GM19395 (cell line): ENCODE data around the gene TIGD1.
"Not testable (repeated sequence)": the region's sequence is repeated elsewhere in the genome, so short reads cannot be mapped to it uniquely, and the experiment has no call there.

Experiments used
- ATAC-seq: cut with Tn5 transposase; IDR thresholded peaks from one replicate; pipeline ENCODE4 v1.9.1; 2021; ENCODE audit warnings: mild to moderate bottlenecking, moderate library complexity; ENCODE audit not compliant: unreplicated experiment

The TIGD1 gene

DNA sequence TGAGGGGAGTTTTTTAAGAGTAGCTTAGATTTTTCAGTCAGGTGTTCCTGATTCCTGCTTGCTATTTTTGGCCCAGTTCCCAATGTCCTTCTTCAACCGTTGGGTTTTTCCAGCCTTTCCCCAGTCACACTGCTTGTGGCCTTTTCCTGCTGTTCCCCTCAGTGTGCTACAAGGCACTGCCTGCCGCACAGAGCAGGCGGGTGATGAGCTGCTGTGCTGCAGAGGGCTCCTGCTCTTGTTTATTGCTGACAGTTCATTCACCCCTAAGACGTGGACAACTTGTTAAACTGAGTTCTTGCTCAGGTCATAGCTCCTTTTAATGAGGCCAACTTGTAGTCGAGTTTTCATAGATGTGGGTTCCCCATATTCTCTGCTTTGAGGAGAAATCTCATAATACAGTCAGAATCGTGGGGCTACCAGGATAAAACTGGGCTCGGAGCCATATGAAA lies 20.7 kb upstream of the TIGD1 start:
- no peak for ATAC-seq

DNA sequence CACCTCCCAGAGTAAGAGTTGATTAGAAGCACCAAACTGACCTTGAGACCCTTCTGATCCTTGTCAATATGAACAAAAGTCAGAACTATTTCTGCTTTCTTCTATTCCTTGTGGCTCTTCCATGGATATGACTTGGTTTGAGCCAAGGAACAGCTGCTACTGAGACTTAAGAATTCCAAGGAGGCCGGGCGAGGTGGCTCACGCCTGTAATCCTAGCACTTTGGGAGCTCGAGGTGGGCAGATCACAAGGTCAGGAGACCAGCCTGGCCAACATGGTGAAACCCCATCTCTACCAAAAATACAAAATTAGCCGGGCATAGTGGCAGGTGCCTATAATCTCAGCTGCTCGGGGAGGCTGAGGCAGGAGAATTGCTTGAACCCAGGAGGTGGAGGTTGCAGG lies 20.1 kb upstream of the TIGD1 start:
- not testable (repeated sequence) for ATAC-seq

DNA sequence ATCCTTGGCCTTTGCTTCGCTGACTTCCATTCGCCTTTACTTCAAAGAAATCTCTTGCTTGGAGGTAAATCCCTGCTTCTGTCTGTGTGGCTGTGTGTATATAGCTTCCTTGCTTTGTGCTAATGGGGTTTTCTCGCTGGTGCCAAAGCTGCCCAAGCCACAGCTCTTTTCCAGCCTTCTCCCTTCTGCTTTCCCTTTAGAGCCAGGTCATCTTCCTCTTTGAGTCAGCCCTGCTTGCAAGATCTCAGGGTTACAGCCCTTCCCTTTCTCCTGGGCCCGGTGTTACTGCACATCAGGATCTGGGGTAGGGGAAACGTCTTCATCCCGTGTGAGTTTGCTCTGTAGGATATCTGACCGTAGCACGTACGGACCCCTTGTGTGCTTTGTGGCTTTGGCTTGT lies 19.2 kb upstream of the TIGD1 start:
- ATAC-seq = no peak

DNA sequence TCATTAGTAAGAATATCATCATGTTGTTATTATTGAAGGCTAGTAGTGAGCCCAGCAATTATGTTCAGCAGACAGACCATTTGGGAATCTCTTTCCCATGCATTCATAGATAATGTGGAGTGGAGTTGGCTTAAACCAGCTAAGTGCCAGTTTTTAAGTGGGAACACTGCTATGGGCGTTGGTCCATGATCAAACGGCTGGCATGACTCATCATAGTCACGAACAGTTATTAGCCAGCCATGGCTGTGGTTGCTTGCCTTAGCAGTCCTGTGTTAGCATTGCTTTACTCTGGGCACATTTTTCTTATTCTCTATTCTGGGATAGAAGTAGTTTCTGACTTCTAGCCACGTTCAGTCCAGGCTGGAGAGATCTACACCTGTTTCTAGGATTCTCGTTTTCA lies 17.8 kb upstream of the TIGD1 start:
- ATAC-seq = no peak

DNA sequence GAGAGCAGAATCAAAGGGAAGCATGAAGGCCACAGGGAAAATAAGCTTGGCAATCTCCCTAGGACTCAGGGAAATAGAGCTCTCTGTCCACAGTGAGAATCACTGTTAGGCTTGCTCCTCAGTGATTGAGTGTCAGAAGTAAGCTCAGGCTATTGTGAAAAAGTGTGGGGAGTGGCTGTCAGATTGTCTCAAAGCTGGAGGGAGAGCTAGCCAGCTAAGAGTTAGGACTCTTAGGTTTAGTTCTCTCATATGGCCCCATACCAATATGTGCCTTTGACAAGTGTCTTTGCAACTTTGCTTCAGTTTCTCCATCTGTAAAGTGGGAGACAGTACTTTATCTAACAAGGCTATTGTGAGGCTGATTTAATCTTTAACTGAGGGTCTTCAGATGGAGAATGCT lies 17.4 kb upstream of the TIGD1 start:
- ATAC-seq = no peak

DNA sequence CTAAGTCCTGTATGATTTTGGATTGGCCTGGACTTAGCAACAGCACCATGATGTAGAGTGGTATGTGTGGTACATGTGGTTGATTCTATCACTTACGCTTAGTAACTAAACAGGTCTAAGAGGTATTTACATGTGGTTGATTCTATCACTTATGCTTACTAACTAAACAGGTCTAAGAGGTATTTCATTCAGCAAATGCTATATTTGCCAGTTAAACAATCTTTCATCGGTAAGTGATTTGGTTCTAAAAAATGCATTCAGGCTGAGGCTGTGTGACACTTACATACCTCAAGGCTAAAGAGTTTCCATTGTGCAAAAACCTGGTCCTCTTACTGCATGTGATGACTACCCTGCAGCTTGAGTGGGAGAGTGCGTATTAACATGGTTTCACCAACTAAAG lies 13.2 kb upstream of the TIGD1 start:
- no peak for ATAC-seq

DNA sequence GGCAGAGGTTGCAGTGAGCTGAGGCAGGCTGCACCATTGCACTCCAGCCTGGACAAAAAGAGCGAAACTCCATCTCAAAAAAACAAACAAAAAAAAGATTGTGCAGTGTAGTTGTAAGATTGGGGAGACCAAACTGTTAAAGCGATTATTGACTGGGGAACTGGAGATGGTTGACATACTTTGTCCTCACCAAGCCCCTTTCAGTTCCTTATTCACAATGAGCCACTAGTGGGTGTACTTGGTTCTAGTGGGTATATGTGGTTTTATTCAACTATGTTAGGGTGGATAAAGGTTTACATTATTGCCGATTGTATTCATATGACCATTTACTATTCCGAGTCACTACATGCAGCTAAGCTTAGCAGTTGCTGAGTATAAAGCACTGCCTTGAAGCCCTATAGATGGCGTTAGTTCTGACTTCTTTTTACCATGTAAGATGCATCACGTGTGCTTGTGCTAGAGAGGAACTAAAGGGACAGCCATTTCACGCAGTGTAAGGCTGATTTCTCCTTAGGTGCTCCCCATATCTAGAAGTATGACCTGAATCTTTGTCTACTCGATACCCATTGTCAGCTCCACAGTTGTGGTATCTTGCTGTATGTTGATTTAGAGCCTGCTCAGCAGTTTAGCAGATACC lies 12.3 kb upstream of the TIGD1 start:
- ATAC-seq = no peak

DNA sequence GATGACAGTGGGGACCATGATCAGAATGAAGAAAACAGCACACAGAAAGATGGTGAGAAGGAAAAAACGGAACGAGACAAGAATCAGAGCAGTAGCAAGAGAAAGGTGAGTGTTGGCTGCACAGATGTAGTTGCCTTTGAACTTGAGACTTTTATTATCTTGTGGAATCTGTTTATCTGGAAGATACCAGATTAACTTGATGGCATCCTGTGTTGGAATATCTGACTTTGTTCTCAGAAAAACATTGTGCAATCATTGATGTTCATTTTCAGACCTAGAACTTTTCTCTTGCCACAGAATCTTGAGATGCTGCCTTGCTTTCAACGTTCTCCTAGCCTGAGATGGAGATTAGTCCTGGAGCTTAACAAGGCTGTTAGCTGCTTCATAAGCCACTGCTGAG lies 6.1 kb upstream of the TIGD1 start:
- no peak for ATAC-seq

DNA sequence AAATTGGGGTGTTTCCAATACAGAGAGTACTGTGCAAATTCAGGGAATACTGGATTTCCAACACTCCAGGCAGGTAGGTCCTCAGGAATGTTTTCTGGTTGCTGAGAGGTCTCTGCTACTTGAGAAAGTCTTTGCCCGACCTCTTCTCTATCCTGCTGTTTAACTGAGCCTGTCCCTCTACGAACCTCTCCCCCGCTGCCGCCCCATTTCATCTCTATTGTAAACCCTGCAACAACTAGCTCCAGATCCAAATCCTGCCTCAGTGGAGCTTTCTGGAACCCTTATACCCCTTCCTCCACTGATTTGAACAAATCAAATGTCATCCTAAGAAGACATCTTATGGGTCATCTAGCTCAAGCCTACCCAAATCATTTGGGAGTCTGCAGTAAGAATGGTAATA lies 1.4 kb upstream of the TIGD1 start:
- ATAC-seq = no peak

DNA sequence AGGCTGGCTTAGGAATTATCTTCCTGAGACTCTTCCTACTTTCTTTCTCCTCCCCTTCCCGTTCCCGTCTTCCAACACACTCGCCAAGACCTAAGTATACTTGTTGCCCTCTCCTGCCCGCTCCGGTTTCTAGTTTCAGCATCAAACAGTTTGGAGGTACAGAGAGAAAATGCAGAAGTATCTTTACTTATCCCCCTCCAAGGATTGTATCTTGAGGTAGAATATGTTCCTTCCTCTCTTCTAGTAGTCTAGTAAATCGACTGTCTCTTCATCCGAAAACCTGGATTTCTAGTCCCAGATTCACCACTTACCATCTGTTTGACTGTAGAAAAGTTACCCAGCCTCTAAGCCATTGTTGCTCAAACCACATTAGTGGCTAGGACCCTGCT lies 887 bp upstream of the TIGD1 start:
- no peak for ATAC-seq

DNA sequence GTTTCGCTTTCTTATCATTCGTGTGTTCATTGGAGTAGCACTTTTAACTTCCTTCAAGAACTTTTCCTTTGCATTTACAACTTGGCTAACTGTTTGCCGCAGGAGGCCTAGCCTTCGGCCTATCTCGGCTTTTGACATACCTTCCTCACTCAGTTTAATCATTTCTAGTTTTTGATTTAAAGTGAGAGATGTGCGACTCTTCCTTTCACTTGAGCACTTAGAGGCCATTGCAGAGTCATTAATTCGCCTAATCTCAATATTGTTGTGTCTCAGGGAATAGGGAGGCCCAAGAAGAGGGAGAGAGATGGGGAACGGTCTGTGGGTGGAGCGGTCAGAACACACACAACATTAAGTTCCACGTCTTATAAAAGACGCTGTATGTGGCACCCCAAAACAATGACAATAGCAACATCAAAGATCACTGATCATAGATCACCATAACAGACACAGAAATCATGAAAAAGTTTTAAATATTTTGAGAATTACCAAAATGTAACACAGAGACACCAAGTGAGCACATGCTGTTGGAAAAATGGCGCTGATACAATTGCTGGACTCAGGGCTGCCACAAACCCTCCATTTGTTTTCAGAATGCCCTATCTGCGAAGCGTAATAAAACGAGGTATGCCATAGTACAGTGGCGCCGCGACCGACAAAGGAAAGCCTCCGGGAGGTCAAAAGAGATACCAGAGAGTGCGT lies 553 bp downstream of the TIGD1 start:
- ATAC-seq = no peak

DNA sequence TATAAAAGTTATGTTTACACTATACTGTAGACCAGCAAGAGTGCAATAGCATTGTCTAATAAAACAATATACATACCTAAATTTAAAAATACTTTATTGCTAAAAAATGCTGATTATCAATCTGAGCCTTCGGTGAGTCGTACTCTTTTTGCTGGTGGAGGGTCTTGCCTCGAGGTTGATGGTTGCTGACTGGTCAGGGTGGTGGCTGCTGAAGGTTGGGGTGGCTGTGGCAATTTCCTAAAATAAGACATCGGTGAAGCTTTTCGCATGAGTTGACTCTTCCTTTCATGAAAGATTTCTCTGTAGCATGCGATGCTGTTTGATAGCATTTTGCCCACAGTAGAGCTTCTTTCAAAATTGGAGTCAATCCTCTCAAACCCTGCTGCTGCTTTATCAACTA lies 2.4 kb downstream of the TIGD1 start:
- ATAC-seq = no peak

DNA sequence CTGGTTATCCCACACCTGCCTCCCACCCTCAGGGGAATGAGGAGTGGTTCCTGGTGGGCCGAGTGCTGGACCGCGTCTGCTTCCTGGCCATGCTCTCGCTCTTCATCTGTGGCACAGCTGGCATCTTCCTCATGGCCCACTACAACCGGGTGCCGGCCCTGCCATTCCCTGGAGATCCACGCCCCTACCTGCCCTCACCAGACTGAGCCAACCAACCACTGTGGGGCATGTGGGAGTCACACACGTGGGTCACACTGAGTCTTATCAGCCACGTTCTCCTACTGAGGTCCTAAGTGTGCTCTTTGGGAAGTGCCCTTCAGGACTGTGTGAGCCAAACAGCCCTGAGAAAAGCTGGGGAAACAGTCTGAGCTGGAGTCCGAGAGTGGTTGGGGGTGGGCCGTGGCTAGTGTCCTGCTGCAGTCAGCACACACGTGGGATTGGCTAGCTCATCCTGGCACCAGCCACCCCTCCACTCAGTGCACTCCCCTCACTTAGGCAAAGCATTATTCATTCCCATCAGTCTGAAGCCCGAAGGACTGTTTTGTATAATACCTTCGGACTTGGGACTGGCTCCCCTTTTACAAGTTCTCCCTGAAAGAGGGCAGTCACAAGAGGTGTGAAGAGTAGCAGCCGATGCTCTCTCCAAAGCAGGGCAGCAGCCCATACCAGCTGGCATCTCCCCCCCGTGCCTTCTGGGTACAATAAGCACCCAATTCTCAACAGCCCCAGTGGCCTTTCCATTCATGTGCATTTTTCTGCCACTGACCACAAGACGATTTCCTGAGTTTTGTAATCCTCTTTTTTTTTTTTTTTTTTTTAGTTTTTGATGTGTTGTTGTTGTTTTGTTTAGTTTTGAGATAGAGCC lies 4.6 kb downstream of the TIGD1 start:
- ATAC-seq = no peak

DNA sequence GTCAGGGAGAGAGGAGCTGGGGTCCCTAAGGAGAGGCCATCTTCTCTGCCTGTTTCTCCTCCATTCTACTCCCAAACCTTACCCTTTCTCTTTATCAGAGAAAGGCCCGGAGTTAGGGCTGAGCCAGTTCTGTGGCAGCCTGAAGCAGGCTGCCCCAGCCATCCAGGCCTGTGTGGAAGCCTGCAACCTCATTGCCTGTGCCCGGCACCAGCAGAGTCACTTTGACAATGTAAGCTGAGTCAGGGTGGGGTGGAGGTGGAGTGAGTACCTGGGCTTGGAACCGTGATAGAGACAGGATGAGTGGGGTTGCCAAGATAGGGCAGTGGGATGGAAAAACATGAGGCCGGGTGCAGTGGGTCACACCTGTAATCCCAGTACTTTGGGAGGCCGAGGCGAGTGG lies 5.7 kb downstream of the TIGD1 start:
- ATAC-seq = no peak

DNA sequence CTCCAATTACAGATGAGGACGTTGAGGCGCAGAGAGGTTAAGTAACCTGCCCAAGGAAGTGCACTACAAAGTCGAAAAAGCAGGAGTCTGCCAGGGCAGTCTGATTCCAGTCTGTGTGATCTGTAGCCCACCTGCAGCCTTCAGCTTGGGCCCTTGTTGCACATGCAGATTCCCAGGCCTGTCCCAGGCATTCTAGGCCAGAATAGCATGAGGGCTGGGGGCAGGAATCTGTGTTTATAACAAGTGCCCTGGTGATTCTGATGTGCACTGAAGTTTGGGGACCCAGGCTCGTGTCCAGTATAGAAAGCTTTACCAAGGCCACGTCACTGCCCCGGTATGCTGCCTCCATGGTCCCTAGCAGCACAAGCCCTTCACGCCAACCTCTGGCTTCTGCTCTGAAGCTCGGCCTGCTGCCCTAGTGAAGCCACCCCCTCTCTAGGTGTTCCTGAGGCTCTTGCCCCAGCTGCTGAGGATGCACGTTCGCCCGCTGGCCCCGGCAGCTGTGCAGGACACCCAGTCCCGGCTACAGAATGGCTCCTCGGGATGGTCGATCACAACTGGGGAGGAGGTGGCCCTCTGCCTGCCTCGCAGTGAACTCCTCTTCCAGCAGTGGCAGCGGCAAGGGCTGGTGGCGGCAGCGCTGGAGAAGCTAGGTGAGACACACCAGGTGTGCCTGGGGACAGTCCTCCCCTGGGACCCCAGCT lies 6.3 kb downstream of the TIGD1 start:
- ATAC-seq = no peak

DNA sequence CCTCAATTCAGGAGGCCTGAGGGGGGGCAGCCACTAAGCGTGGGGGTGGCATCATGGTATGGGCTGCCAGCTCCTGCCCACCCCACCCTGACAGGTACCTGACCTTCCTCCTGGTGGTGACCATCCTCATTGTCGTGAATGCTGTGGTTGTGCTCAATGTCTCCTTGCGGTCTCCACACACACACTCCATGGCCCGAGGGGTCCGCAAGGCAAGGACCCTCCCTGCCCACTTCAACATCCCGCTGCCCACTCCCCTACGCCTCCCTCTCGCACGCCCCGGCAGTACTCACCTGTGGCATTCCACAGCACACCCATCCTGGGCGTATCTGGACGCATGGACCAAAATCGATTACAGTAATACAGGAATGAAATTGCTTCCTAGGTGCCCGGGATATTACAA lies 6.9 kb downstream of the TIGD1 start:
- no peak for ATAC-seq

DNA sequence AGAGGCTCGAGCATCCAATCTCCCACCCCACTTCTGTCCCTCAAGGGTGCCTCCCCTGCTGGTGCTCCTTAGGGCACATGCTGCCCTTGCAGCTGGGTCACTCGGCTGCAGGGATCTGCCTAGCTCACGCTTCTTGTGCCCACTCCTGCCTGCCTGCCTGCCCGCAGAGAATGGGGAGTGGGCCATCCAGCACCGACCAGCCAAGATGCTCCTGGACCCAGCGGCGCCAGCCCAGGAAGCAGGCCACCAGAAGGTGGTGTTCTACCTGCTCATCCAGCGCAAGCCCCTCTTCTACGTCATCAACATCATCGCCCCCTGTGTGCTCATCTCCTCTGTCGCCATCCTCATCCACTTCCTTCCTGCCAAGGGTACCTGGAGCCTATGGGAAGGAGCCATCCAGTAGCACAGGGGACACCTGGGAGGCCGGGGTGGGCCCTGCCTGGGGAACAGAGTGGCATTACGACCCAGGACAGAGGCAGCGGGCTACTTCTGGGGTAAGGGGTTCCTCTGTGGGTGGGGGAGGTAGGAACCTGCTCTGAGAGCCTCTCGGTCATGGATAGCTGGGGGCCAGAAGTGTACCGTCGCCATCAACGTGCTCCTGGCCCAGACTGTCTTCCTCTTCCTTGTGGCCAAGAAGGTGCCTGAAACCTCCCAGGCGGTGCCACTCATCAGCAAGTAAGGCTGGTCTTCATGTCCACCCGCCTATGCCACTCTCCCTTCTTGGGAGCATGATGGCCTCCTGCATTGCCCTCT lies 7.5 kb downstream of the TIGD1 start:
- ATAC-seq = no peak

DNA sequence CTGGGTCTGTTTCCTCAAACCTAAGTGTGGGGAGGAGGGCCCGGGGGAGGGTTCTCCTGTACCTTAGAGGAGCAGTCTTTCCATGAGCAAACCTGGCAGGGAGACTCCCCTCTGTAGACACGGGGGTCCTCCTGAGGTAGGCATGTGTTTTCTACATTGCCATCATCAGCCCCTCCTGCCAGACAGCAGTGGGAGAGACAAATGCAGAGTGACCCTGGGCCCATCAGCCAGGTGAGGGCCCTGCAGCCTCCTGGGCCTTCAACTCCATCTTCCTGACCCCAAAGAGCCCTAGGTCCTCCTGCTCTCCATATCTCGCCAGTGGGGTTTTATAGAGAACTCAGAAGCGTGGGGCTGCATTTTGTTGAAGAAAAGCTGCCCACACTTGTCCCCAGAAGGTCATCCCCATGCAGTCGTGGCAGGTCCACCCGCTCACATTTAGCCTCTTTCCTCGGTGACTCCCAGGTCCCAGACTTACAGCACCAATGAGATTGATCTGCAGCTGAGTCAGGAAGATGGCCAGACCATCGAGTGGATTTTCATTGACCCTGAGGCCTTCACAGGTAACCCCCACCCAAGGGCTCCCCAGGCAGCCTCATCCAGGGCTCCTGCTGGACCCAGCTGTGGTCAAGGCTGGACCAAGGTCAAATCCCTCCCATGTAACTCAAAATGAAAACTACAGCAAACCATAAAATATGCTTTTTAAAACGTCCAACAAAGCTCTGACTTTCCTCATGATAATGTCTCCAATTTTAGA lies 8.2 kb downstream of the TIGD1 start:
- no peak for ATAC-seq

DNA sequence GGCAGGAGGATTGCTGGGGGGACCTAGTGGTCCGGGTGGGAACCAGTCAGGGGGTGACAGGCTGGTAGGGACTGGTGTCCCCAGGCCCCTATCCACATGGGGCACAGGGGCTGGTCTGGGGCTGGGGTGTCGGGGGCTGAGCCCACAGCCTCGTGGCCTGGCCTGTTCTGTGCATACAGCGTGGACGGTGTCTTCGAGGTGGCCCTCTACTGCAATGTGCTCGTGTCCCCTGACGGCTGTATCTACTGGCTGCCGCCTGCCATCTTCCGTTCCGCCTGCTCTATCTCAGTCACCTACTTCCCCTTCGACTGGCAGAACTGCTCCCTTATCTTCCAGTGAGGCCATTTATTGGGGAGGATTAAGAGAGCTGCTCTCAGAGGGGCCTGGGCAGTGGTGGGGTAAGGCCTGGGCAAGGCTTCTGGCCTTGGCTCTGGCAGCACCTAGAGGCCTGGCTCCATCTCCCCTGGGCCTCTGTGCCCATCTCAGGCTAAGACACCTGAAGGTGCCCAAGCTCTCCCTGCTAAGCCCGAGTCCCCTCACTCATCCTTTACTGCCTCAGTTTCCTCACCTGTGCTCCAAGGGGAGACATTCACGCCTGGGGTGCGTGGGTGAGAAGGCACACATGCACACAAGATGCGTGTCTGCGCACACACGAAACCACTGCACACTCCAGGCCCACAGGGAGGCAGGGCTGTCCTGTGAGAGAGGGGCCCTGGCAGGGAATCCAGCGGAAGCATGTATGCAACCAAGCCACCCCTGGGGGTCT lies 9.0 kb downstream of the TIGD1 start:
- no peak for ATAC-seq
